NCI-H2107 (cell line): ENCODE results near the gene MAD1L1.

Experiments
- DNase-seq: peaks from one replicate; lab custom pipeline; 2025; lab: John Stamatoyannopoulos, UW

The MAD1L1 gene

GRCh38 chr7:2086229-2086628 is 146.5 kb downstream of the MAD1L1 start:
- no peak for DNase-seq

- DNase-seq: no peak
Observed at GRCh38 chr7:2085804-2086203, 146.9 kb downstream of the MAD1L1 start.

GRCh38 chr7:2084781-2085505 is 147.8 kb downstream of the MAD1L1 start:
- DNase-seq: no peak

GRCh38 chr7:2084331-2084730 is 148.4 kb downstream of the MAD1L1 start:
- DNase-seq: no peak

- DNase-seq: no peak
Observed at GRCh38 chr7:2083362-2083761, 149.4 kb downstream of the MAD1L1 start.

GRCh38 chr7:2082139-2082998 is 150.4 kb downstream of the MAD1L1 start:
- no peak for DNase-seq

DNA sequence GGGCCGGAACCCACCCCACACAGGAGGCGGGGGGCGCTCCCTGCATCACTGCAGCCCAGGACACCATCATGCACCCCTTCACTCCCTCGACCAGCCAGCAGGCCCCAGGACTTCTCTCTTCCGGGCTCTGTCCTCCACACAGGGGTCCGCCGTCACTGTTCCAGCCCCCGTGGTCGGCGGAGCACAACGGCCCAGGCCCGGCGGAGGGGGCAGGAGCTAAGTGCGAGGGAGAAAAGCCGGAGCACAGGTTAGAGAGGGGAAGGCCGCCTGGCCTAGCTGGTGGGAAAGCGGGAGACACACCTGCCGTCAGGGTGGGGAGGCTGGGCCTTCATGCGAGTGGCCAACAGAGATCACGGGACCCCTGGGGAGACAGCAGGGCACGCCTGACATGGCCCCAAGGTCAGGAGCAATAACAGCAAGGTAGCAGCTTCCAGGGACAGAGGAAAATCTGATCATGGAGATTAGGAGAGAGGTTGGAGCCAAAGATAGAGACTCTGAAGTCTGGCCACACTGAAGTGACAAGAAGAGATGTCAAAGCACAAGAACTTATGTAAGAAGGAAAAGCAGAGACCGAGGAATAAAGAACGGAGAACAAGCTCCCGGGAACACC is 151.1 kb downstream of the MAD1L1 start:
- DNase-seq: no peak

GRCh38 chr7:2080477-2080876 is 152.3 kb downstream of the MAD1L1 start:
- DNase-seq: no peak

DNA sequence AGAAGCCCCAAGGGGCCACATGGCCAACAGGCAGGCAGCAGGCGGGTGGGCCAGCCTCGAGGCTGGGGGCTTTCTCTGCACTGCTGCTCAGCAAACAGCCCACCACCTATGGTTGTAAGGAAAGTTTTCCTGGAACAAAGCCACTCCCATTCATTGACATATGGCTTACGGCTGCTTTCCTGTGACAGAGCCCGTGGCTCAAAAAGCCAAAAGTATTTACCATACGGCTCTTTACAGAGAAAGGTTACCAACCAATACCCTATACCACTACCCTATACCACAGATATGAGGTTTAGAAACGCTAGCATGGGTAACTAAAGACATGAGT is 152.7 kb downstream of the MAD1L1 start:
- DNase-seq: no peak

DNA sequence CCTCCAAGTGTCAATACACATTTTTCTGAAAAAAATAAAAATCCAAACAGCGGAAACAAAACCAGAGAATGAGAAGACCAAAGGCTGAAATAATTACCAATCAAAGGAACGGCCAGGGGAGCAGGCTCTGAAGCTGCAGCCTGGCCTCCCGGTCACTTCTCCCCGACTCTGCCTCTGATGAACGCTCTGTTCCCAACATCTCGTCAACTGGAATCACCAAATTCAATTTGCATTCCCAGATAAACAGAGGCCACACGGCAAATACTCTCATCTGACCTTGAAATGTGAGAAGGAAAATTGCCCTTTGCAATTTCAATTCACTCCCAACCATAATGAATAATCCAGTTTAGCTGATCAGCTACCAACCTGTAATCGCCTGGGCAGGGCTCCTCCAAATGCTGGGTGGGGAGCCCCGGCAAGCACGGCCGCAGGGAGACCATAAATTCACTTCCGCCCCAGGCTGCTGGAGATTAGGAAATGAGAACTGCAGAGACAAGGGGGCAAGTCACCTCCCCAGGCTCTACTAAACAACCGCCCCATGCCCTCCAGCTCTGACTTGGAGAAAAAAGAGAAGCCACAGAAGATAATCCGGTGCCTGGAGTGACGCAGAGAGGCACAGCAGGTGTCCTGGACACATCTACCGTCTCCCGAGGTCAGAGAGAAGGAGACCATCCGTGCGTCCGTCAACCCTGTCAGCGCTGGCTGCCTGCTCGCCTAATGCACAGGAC is 153.2 kb downstream of the MAD1L1 start:
- no peak for DNase-seq

DNA sequence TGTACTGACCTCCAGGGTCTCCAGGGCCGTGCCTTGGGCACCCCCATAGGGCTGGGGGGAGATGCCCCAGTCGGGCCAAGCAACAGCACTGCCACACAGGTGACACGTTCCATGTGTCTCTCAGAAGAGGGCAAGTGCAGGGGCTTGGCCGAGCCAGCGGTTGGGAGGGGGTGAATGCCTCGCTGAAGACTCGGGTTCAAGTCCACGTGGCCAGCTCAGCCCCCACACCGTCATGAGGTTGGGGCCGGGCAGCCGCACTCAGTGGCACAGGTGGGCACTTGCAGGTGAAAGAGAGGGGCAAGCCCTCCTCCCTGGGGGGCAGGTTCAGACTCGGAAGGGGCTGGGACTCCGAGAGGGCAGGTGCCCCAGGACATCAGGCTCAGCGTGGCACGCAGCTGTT is 153.8 kb downstream of the MAD1L1 start:
- no peak for DNase-seq

GRCh38 chr7:2076649-2077064 is 156.1 kb downstream of the MAD1L1 start:
- no peak for DNase-seq

- no peak for DNase-seq
Observed at GRCh38 chr7:2075811-2076210, 156.9 kb downstream of the MAD1L1 start.

DNA sequence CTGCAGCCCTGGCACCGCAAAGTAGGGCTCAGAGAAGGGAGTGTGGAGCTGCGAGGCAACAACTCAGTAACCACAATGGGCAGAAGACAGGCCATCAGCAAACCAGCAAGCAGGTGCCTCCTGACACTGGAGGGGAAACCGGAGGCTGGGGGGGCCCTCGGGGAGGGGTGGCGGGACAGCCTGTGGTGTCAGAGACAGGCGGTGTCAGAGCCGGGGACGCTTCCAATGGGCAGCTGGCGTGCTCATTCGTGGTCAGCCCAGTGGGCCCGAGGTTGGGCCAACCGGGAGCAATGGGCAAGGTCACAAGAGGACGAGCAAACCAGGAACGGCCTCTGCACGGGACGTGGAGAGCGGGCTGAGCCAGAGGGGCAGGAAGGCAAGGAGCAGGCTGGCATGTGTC is 158.1 kb downstream of the MAD1L1 start:
- no peak for DNase-seq

GRCh38 chr7:2072798-2073197 is 159.9 kb downstream of the MAD1L1 start:
- DNase-seq: no peak

GRCh38 chr7:2072042-2072441 is 160.7 kb downstream of the MAD1L1 start:
- DNase-seq: no peak

DNA sequence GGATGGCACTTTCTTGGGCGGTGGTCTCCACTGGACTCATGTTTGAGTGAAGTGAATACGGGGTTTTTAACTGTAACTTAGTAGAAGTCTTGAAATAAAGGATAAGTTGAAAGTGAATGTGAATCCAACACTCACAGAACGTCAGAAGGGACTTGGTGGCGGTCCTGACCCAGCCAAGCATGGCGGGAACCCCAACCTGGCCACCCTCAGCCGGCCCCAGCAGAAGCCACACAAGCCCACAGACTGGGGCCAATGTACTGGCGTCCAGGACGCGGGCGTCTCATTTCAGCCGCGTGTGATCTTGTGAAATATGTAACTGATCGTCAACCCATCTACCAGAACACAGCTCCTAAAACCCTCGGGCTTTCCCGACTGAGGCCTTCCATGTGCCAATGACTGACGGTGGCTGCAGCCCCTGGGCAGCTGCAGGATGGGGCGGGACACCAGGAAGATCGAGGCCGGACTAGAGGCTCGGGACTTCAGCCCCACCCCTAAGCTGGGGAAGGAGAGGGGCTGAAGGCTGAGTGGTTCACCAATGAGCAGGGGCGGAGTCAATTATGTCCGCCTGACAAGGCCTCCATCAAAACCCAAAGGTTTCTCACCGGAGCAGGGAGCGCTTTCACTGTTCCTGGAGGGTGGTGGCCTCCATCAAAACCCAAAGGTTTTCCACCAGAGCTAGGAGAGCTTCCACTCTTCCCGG is 161.5 kb downstream of the MAD1L1 start:
- no peak for DNase-seq

DNA sequence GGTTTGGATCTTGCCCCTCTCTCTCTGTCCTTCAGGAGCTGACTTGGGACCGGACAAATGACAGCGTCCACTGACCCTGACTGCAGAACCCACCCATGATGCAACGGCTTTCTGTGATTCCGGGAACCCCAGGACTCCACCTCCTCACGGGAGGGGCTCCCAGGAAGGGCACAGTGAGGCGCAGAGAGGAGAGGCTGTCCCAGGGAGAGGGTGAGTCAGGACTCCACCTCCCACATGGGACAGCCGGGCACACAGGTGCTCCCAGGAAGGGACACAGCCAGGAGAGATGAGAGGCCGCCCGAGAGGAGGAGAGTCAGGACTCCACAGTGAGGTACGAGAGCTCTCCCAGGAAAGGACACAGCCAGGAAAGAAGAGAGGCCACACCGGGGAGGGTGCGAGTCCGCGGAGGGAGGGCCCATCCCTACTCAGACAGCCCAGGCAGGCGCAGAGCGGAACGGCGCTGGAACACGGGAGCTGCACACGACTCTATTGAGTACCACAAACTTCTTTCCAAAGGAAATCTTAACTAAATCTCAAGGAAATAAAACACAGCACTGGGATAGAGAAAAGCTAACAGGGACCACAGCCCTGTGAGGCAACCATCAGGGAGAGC is 162.5 kb downstream of the MAD1L1 start:
- DNase-seq: no peak

- DNase-seq: no peak
Observed at GRCh38 chr7:2069472-2069860, 163.3 kb downstream of the MAD1L1 start.

- no peak for DNase-seq
Observed at GRCh38 chr7:2068693-2069471, 163.9 kb downstream of the MAD1L1 start.
